ENCODE data around the gene CERS4.

CERS4 gene

GRCh38 chr19:8311461-8312260 is 102.5 kb downstream of the CERS4 start:
- no peak for TF ChIP-seq CTCF (conservative IDR thresholded peaks at IDR 0.05)
- H3K27ac ChIP-seq, result peak overlapping the region; percentile 55
